PFSK-1 (cell line): Measurements from ENCODE around the gene UCK2.

Experiments used
- POLR2AphosphoS5 ChIP-seq: IDR thresholded peaks from 2 replicates; pipeline ENCODE4 v1.6.1; 2012; ENCODE audit warnings: low read depth, mild to moderate bottlenecking, control low read depth, low read length, moderate library complexity
- SIN3A ChIP-seq: IDR thresholded peaks from 2 replicates; pipeline ENCODE4 v1.6.1; 2012; ENCODE audit warnings: mild to moderate bottlenecking, low read length, moderate library complexity, borderline replicate concordance; ENCODE audit not compliant: insufficient read depth
- TAF1 ChIP-seq: IDR thresholded peaks from 2 replicates; pipeline ENCODE4 v1.6.1; 2012; ENCODE audit warnings: low read length, control low read depth, borderline replicate concordance; ENCODE audit not compliant: insufficient read depth
- TF ChIP-seq, protein P1 (sequence below), 2 experiments: IDR thresholded peaks; 2 replicates each; pipeline versions ENCODE4 v1.6.1 to v1.8.0; 2011 to 2012; ENCODE audit warnings: low read depth in 2 of 2, low read length in 2 of 2, control low read depth in 1 of 2, inconsistent platforms in 1 of 2, mild to moderate bottlenecking in 1 of 2, moderate library complexity in 1 of 2; ENCODE audit not compliant: insufficient read depth in 1 of 2

DNA sequence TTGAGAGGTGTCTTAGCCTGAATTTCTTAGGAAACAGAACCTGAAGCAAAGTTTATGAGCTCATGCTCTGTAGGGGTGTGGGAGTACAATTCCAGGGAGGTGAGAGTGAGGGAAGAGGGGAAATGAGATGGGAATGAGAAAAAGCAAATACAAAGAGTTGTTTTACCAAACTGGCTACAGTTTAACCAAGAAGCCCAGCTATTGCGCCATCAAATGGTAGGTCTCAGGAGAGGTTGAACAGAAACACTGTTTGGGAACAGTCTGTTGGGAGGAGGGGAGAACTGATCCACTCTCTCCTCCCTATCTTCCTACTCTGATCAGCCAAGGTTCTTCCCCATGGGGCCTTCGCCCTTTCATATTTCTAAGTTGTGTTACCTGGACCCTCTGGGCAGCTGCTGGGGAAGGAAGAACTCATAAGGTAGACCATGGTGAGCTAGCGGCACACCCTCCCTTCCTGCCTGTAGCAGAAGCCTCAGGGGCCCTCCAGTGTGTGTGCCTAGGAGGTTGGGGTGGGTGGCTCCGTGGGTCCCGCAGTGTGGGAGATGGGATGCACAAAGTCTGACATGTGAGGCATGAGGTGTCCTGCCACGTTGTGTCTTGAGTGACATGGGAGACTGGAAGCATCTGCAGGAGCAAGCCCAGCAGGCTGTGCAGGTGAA lies 120.5 kb downstream of the UCK2 start:
- TF ChIP-seq, protein P1, sequence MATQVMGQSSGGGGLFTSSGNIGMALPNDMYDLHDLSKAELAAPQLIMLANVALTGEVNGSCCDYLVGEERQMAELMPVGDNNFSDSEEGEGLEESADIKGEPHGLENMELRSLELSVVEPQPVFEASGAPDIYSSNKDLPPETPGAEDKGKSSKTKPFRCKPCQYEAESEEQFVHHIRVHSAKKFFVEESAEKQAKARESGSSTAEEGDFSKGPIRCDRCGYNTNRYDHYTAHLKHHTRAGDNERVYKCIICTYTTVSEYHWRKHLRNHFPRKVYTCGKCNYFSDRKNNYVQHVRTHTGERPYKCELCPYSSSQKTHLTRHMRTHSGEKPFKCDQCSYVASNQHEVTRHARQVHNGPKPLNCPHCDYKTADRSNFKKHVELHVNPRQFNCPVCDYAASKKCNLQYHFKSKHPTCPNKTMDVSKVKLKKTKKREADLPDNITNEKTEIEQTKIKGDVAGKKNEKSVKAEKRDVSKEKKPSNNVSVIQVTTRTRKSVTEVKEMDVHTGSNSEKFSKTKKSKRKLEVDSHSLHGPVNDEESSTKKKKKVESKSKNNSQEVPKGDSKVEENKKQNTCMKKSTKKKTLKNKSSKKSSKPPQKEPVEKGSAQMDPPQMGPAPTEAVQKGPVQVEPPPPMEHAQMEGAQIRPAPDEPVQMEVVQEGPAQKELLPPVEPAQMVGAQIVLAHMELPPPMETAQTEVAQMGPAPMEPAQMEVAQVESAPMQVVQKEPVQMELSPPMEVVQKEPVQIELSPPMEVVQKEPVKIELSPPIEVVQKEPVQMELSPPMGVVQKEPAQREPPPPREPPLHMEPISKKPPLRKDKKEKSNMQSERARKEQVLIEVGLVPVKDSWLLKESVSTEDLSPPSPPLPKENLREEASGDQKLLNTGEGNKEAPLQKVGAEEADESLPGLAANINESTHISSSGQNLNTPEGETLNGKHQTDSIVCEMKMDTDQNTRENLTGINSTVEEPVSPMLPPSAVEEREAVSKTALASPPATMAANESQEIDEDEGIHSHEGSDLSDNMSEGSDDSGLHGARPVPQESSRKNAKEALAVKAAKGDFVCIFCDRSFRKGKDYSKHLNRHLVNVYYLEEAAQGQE (IDR thresholded peaks at IDR 0.05; ENCODE audit: insufficient read depth in 1 of 2, low read depth in 2 of 2, low read length in 2 of 2) = no peak
- TF ChIP-seq SIN3A (no peak), POLR2AphosphoS5 (no peak), TAF1 (no peak)
